Astrocyte of the cerebellum (primary cell): ENCODE results near the gene DIAPH1.

Experiments used
- DNase-seq: peaks from one replicate; pipeline ENCODE4 v3.0.0-alpha.2; 2011; ENCODE audit warnings: low read depth
- H3K4me3 ChIP-seq: 2 replicates; pipeline ENCODE4 v1.5.1; 2011; ENCODE audit warnings: mild to moderate bottlenecking, low read depth, low read length, moderate library complexity
- CTCF ChIP-seq: IDR thresholded peaks from 2 replicates; pipeline ENCODE4 v1.5.1; 2012; ENCODE audit warnings: low read length, low read depth, moderate library complexity, mild to moderate bottlenecking; ENCODE audit errors: missing control alignments
- in situ Hi-C: cut with HindIII; loops from 2 replicates; pipeline ENCODE4 v1.10.0; 2017; ENCODE audit warnings: low sequenced_read_pairs

DIAPH1 gene

DNA sequence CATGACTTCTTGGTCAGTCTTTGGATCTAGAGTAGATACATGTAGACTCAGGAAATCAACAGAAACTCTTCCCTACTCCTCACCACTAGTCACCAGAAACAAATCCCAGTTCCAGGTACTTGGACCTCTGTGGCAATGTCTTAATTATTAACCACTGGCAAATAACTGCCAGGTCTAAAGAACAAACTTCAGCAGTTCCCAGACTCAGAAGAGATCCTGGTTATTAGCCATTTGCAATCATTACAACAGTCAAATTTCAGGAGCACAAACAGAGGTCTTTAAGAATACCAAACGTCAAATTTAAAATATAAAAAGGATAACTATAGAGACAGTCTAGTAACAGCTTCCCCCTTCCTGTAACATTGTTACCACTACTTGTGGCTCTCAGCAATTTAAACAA lies 10.2 kb downstream of the DIAPH1 start:
- TF ChIP-seq CTCF: no peak
- no peak overlapping the region for H3K4me3 ChIP-seq
- DNase-seq: no peak
- in situ Hi-C loops: no loop called here

DNA sequence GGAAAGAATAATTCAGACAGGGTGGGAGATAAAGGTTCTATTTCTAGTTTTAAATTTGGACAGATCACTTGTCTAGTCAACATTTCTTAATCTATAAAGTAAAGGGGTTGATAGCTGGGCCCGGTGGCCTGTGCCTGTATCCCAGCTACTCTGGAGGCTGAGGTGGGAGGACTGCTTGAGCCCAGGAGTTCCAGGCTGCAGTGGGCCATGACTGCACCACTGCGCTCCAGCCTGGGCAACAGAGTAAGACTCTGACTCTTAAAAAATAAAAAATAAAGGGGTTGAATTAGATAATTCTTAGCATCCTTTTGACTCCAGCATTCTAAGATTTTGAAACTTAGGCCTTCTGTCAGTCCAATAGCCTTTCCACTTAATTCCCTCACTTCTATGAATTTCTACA lies 10.8 kb downstream of the DIAPH1 start:
- no peak for TF ChIP-seq CTCF
- H3K4me3 ChIP-seq: no peak overlapping the region
- in situ Hi-C loops: no loop called here
- no peak for DNase-seq

- no peak for TF ChIP-seq CTCF
- no peak for DNase-seq
- H3K4me3 ChIP-seq: no peak overlapping the region
- in situ Hi-C loops: no loop called here
Observed at GRCh38 chr5:141605523-141606277, 13.1 kb downstream of the DIAPH1 start.

DNA sequence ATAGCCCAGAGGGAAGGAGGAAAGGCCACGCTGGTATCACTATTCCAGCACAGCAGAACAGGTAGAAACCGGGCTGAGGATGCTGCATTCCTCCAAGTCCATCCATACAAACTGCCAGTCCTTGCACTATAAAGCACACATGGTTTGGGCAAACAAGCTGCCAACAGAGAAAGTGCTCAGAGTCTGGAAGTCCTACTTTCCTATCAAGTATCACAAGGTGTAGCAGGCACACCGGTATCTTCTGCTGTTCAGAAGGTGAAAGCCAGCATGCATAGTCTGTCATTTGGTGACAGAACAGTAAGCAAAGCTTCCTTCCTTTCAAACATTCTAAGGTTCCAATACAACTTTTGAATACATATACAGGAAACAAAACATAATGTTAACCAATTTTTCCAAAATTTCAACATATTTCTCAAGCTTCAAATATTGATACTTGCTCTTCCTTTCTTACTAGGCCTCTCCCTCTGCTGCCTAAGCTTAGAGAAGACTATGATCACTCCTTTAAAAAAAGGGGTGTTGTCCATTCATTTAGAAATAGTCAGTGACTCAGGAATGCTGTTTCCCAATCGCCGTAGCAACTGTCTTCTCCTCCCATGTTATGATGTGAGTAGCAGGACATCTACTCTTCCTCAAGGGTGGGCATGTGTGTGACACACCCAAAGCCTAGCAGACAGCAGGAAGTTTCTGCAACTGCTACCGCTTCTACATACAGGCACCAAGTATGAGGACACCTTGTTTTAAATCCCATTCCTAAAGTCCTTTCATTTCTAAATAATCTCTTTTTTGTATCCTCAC lies 14.7 kb downstream of the DIAPH1 start:
- no peak for TF ChIP-seq CTCF
- H3K4me3 ChIP-seq: no peak overlapping the region
- peak; percentile 24 for DNase-seq
- in situ Hi-C loops: no loop called here

GRCh38 chr5:141602606-141603005 lies 16.2 kb downstream of the DIAPH1 start:
- in situ Hi-C loops: no loop called here
- H3K4me3 ChIP-seq: no peak overlapping the region
- no peak for DNase-seq
- no peak for TF ChIP-seq CTCF

GRCh38 chr5:141598391-141599345 lies 20.1 kb downstream of the DIAPH1 start:
- H3K4me3 ChIP-seq: no peak overlapping the region
- no peak for TF ChIP-seq CTCF
- in situ Hi-C loops: no loop called here
- DNase-seq: no peak
